IMR-90 (cell line): ENCODE results near the gene HECW1. TPM values are rescaled to one million over a fixed set of nuclear protein-coding genes. Genes with fewer than 3 reads are reported as not detected.

ENCODE experiments used
- ATAC-seq: fragments of 200-7000 bp; cut with Tn5 transposase; 2 replicates; pipeline ENCODE4 v1.9.1; 2020; ENCODE audit warnings: low read depth, mild to moderate bottlenecking, moderate library complexity
- BruUV-seq: library from RNA; stranded (reverse); fragments of 400-500 nt; replicated peaks from 2 replicates; lab custom pipeline; 2021; lab: Mats Ljungman, UMichigan
- CTCF ChIA-PET: fragments of 300-600 bp; formaldehyde crosslinking; extraction: SDS; loops from one replicate; lab custom pipeline; 2021; ENCODE audit warnings: antibody characterized with exemption; lab: Yijun Ruan, JAX
- POLR2A ChIA-PET: fragments of 300-600 bp; sonication (Branson Sonifier 250); formaldehyde crosslinking; loops from one replicate; lab custom pipeline; 2022; ENCODE audit warnings: antibody characterized with exemption; ENCODE audit not compliant: unreplicated experiment; lab: Charles Lee
- DNase-seq: peaks from one replicate; pipeline ENCODE4 v3.0.0; 2013
- H2AFZ ChIP-seq: replicated peaks from 2 replicates; pipeline ENCODE3; 2013; ENCODE audit warnings: low read length, mild to moderate bottlenecking; ENCODE audit not compliant: poor library complexity
- H2AK5ac ChIP-seq: 2 replicates; pipeline ENCODE4 v1.6.1; 2013; ENCODE audit warnings: low read depth, low read length, inconsistent platforms
- H2AK9ac ChIP-seq: replicated peaks from 2 replicates; pipeline ENCODE3; 2013; ENCODE audit warnings: mild to moderate bottlenecking, low read depth, low read length, moderate library complexity; ENCODE audit not compliant: poor library complexity
- H2BK120ac ChIP-seq: 2 replicates; pipeline ENCODE4 v1.6.1; 2013; ENCODE audit warnings: low read depth, low read length, inconsistent platforms
- H2BK15ac ChIP-seq: 3 replicates; pipeline ENCODE4 v1.6.1; 2013; ENCODE audit warnings: low read depth, low read length, inconsistent platforms
- H2BK20ac ChIP-seq: 2 replicates; pipeline ENCODE4 v1.6.1; 2013; ENCODE audit warnings: low read depth, mild to moderate bottlenecking, inconsistent platforms, low read length, moderate library complexity
- H2BK5ac ChIP-seq: 2 replicates; pipeline ENCODE4 v1.6.1; 2013; ENCODE audit warnings: mild to moderate bottlenecking, low read depth, low read length, inconsistent platforms; ENCODE audit not compliant: poor library complexity, severe bottlenecking
- H3K14ac ChIP-seq: replicated peaks from 2 replicates; pipeline ENCODE4 v1.6.1; 2013; ENCODE audit warnings: low read depth, low read length, inconsistent platforms
- H3K18ac ChIP-seq: 2 replicates; pipeline ENCODE4 v1.6.1; 2013; ENCODE audit warnings: low read depth, low read length, control low read depth
- H3K23ac ChIP-seq: 2 replicates; pipeline ENCODE4 v1.6.1; 2013; ENCODE audit warnings: low read depth, low read length, inconsistent platforms
- H3K27ac ChIP-seq: 2 replicates; pipeline ENCODE4 v1.5.1; 2013; ENCODE audit warnings: mild to moderate bottlenecking, control low read depth, low read length; ENCODE audit not compliant: insufficient read depth
- H3K27me3 ChIP-seq: 2 replicates; pipeline ENCODE4 v1.6.1; 2013; ENCODE audit warnings: low read length; ENCODE audit not compliant: control insufficient read depth, insufficient read depth
- H3K36me3 ChIP-seq: 2 replicates; pipeline ENCODE4 v1.6.1; 2013; ENCODE audit warnings: low read length, mixed read lengths; ENCODE audit not compliant: control insufficient read depth, insufficient read depth
- H3K4ac ChIP-seq: 2 replicates; pipeline ENCODE4 v1.6.1; 2013; ENCODE audit warnings: low read depth, low read length, inconsistent platforms
- H3K4me1 ChIP-seq: 2 replicates; pipeline ENCODE4 v1.6.1; 2013; ENCODE audit warnings: low read length, mixed read lengths; ENCODE audit not compliant: control insufficient read depth, insufficient read depth
- H3K4me2 ChIP-seq: 2 replicates; pipeline ENCODE4 v1.6.1; 2013; ENCODE audit warnings: low read depth, mild to moderate bottlenecking, control low read depth, low read length, moderate library complexity
- H3K4me3 ChIP-seq: 2 replicates; pipeline ENCODE4 v1.5.1; 2013; ENCODE audit warnings: low read depth, mild to moderate bottlenecking, control low read depth, low read length, moderate library complexity; ENCODE audit not compliant: insufficient read depth
- H3K56ac ChIP-seq: 2 replicates; pipeline ENCODE4 v1.6.1; 2013; ENCODE audit warnings: low read length, inconsistent platforms; ENCODE audit not compliant: insufficient read depth; ENCODE audit errors: extremely low read depth
- H3K79me1 ChIP-seq, 2 experiments: 2 replicates each; pipeline ENCODE4 v1.6.1; 2013; ENCODE audit warnings: low read length in 2 of 2, inconsistent platforms in 1 of 2, low read depth in 1 of 2
- H3K9ac ChIP-seq: 2 replicates; pipeline ENCODE4 v1.6.1; 2013; ENCODE audit warnings: low read depth, low read length, control low read depth
- H3K9me1 ChIP-seq: 2 replicates; pipeline ENCODE4 v1.6.1; 2013; ENCODE audit warnings: low read length, inconsistent platforms; ENCODE audit not compliant: insufficient read depth
- H3K9me3 ChIP-seq: 2 replicates; pipeline ENCODE4 v1.6.1; 2013; ENCODE audit warnings: low read length; ENCODE audit not compliant: control insufficient read depth, insufficient read depth
- H4K20me1 ChIP-seq: 2 replicates; pipeline ENCODE4 v1.6.1; 2013; ENCODE audit warnings: low read length, inconsistent platforms; ENCODE audit not compliant: insufficient read depth
- H4K5ac ChIP-seq: 2 replicates; pipeline ENCODE4 v1.6.1; 2013; ENCODE audit warnings: mild to moderate bottlenecking, low read depth, low read length, control low read depth
- H4K8ac ChIP-seq, 2 experiments: 2 replicates each; pipeline ENCODE4 v1.6.1; 2013; ENCODE audit warnings: low read depth in 2 of 2, low read length in 2 of 2, control low read depth in 1 of 2, inconsistent platforms in 1 of 2
- H4K91ac ChIP-seq: 2 replicates; pipeline ENCODE4 v1.6.1; 2013; ENCODE audit warnings: low read depth, low read length, inconsistent platforms; ENCODE audit not compliant: insufficient read depth
- ELK1 ChIP-seq: fragments of 150-350 bp; IDR thresholded peaks from 2 replicates; pipeline ENCODE4 v1.6.1; 2016; ENCODE audit warnings: low read depth, mild to moderate bottlenecking, low read length, moderate library complexity, borderline replicate concordance
- MAFK ChIP-seq: IDR thresholded peaks from 2 replicates; pipeline ENCODE4 v1.6.1; 2012; ENCODE audit warnings: low read depth, low read length, improper control_type of control experiment
- NFE2L2 ChIP-seq: fragments of 150-350 bp; IDR thresholded peaks from 2 replicates; pipeline ENCODE4 v1.6.1; 2016; ENCODE audit warnings: low read depth, mild to moderate bottlenecking, low read length
- WGBS, 2 experiments: methylation state at CpG; one replicate each; pipeline versions ENCODE4 v1.1.5 to v1.1.7; 2013; ENCODE audit warnings: missing lambda C conversion rate in 2 of 2; ENCODE audit not compliant: insufficient read length in 1 of 2; ENCODE audit errors: extremely low coverage in 2 of 2; 5-methylcytosine and 5-hydroxymethylcytosine counted together
- dilution Hi-C: fragments of 300-500 bp; cut with HindIII; formaldehyde crosslinking; loops from one replicate; pipeline ENCODE4 v1.14.3; 2018; ENCODE audit warnings: low sequenced_read_pairs; ENCODE audit not compliant: unreplicated experiment
- in situ Hi-C: fragments of 300-500 bp; cut with MboI; formaldehyde crosslinking; loops from 3 replicates; pipeline ENCODE4 v1.14.3; 2019; ENCODE audit warnings: low sequenced_read_pairs, inconsistent platforms, mixed read lengths
- intact Hi-C: fragments of 100-400 bp; cut with micrococcal nuclease; formaldehyde crosslinking; loops from 2 replicates; pipeline ENCODE4 v1.10.0; 2022
- polyA plus RNA-seq, 3 experiments: library from polyadenylated mRNA; depleted of rRNA; stranded (reverse); fragments of >200 nt; gene quantifications; 2 replicates each; pipeline ENCODE4 v1.2.3, GENCODE V29; 2012; ENCODE audit warnings: low replicate concordance in 1 of 3
- total RNA-seq: library from RNA; depleted of rRNA; stranded (reverse); fragments of >200 nt; gene quantifications from 2 replicates; pipeline ENCODE4 v1.2.3, GENCODE V29; 2012
- TF ChIP-seq, protein P1 (sequence below): conservative IDR thresholded peaks from 2 replicates; pipeline ENCODE4 v1.5.1; 2012; ENCODE audit warnings: mild to moderate bottlenecking, low read depth, low read length, improper control_type of control experiment

The HECW1 gene
- total and polyA plus RNA-seq, 2 of the 4 experiments (the other 2 are of a cell fraction): 0.56 to 1.3 TPM

DNA sequence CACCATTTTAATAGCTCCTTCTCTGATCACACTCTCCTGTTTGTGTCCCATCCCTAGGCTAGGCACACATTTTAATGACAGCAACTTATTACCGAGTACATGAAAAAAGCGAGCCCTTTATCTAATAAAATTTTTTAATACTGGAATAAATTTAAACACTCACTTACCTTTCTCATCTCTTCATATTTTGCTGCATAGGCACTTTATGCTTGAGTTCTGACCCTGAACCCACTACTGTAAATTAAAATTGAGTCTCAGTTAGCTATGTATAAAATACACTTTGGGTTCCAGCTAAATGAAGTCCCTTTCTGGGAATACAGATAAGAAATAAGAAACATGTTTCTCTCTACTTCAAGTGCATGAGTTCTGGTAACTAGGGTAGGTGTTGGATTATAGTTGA, 104.6 kb downstream of the HECW1 start:
- CTCF ChIA-PET: no interaction called here

More for the DNA sequence above, 104.6 kb downstream of the HECW1 start:
- H2AK5ac ChIP-seq: no peak overlapping the region
- intact Hi-C loops: no loop called here
- DNase-seq (no peak), ATAC-seq (no peak)
- no peak overlapping the region for H2BK5ac ChIP-seq
- no peak overlapping the region for H3K4me2 ChIP-seq
- H3K9ac ChIP-seq: no peak overlapping the region
- H3K9me3 ChIP-seq: no peaks in the 10 kb centered on the region
- 0 out of 2 replicates have a peak, but pooled peaks cover 4% of the 10 kb centered on the region for H3K4me1 ChIP-seq
- no peaks in the 10 kb centered on the region for H3K9me1 ChIP-seq
- BruUV-seq: no TSS peak
- H3K23ac ChIP-seq: no peak overlapping the region
- H3K36me3 ChIP-seq: no peaks in the 10 kb centered on the region
- H2AK9ac ChIP-seq: no peak overlapping the region
- in situ Hi-C loops: no loop called here
- no peak overlapping the region for H4K5ac ChIP-seq
- H2BK15ac ChIP-seq: no peak overlapping the region
- H3K4me3 ChIP-seq: no peak overlapping the region
- WGBS, 2 experiments: no CpG with 5 or more reads among the region's 2 CpGs
- H4K91ac ChIP-seq: no peak overlapping the region
- no peak overlapping the region for H2BK120ac ChIP-seq
- H2BK20ac ChIP-seq: no peak overlapping the region
- H3K14ac ChIP-seq: no peak overlapping the region
- no peak overlapping the region for H3K4ac ChIP-seq
- H4K8ac ChIP-seq: no peak overlapping the region
- H3K18ac ChIP-seq: no peak overlapping the region
- H3K27me3 ChIP-seq: no peaks in the 10 kb centered on the region; the same call in 1 of the 2 replicates
- no peak overlapping the region for H3K27ac ChIP-seq
- H4K20me1 ChIP-seq: no peaks in the 10 kb centered on the region
- no peak overlapping the region for H3K56ac ChIP-seq
- TF ChIP-seq MAFK (peak; percentile 67), NFE2L2 (no peak), ELK1 (no peak)
- TF ChIP-seq, protein P1, sequence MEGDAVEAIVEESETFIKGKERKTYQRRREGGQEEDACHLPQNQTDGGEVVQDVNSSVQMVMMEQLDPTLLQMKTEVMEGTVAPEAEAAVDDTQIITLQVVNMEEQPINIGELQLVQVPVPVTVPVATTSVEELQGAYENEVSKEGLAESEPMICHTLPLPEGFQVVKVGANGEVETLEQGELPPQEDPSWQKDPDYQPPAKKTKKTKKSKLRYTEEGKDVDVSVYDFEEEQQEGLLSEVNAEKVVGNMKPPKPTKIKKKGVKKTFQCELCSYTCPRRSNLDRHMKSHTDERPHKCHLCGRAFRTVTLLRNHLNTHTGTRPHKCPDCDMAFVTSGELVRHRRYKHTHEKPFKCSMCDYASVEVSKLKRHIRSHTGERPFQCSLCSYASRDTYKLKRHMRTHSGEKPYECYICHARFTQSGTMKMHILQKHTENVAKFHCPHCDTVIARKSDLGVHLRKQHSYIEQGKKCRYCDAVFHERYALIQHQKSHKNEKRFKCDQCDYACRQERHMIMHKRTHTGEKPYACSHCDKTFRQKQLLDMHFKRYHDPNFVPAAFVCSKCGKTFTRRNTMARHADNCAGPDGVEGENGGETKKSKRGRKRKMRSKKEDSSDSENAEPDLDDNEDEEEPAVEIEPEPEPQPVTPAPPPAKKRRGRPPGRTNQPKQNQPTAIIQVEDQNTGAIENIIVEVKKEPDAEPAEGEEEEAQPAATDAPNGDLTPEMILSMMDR: no peak
- H3K79me1 ChIP-seq: no peaks in the 10 kb centered on the region
- POLR2A ChIA-PET: no interaction called here
- dilution Hi-C loops: no loop called here
- no peak overlapping the region for H2AFZ ChIP-seq
